Loucy (cell line): ENCODE data around the gene VDAC2.

Source experiments
- EZH2phosphoT487 ChIP-seq: fragments of 200-600 bp; IDR thresholded peaks from 2 replicates; pipeline ENCODE4 v1.6.1; 2018; ENCODE audit warnings: antibody characterized with exemption, mild to moderate bottlenecking, moderate library complexity, borderline replicate concordance
- TF ChIP-seq, protein P1 (sequence below): fragments of 200-600 bp; sonication (generic); conservative IDR thresholded peaks from 2 replicates; pipeline ENCODE4 v1.5.1; 2014; ENCODE audit warnings: mild to moderate bottlenecking, antibody characterized with exemption, low read length

DNA sequence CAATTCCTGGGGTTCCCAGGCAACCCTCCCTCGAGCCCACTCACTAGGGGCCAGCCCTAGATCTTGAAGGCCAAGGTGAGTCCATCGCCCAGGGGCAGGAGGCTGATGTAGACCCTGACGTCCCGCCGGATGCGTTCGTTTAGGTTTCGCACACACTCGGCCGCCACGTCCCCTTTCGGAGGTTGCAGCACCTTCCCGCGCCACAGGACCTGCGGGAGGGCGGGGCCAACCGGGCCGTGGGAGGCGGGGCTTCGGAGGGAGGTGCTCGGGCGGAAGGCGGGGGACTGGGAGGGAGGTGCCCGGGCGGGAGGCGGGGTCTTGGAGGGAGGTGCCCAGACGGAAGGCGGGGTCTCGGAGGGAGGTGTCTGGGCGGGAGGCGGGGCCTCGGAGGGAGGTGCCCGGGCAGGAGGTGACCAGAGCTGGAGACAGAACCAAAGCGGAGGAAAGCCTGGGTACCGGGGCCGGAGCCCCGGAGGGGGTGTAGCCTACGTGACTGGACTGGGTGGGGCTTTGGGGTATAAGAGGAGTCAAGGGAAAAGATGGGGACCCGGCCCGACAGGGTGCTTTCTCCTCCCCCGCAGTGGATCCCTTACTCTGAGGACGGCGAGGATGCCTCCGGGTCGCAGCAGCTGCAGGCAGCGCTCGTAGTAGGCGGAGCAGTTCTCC, 23.6 kb downstream of the VDAC2 start:
- TF ChIP-seq, protein P1, sequence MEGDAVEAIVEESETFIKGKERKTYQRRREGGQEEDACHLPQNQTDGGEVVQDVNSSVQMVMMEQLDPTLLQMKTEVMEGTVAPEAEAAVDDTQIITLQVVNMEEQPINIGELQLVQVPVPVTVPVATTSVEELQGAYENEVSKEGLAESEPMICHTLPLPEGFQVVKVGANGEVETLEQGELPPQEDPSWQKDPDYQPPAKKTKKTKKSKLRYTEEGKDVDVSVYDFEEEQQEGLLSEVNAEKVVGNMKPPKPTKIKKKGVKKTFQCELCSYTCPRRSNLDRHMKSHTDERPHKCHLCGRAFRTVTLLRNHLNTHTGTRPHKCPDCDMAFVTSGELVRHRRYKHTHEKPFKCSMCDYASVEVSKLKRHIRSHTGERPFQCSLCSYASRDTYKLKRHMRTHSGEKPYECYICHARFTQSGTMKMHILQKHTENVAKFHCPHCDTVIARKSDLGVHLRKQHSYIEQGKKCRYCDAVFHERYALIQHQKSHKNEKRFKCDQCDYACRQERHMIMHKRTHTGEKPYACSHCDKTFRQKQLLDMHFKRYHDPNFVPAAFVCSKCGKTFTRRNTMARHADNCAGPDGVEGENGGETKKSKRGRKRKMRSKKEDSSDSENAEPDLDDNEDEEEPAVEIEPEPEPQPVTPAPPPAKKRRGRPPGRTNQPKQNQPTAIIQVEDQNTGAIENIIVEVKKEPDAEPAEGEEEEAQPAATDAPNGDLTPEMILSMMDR = no peak
- no peak for TF ChIP-seq EZH2phosphoT487
